CD4-positive, alpha-beta T cell treated with Interleukin-6 for 4 hours (primary cell): ENCODE results near the gene CFH.
"Not testable (repeated sequence)": the region's sequence is repeated elsewhere in the genome, so short reads cannot be mapped to it uniquely, and the experiment has no call there.

ENCODE experiments used
- DNase-seq: peaks from one replicate; pipeline ENCODE4 v3.0.0-alpha.2; 2020; ENCODE audit warnings: mixed read lengths

CFH gene

DNA sequence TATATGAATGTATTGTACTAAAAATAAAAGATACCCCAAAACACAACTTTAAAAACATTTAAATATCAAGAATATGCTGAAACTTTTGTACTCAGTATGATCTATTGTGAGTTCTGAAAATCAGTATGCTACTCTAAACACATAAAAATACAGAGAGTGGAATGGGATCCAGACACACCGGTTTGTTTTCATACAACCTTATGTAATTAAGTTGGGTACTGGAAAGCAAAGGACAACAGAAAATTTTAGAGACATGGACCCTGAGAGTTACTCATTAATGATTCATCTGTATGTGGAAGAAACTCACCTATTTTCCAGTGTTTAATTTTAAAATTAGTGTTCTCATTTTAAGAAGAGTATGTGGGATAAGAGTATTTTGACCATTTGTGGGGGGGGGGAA is 121.9 kb downstream of the CFH start:
- DNase-seq = no peak

GRCh38 chr1:196774175-196774574 is 122.3 kb downstream of the CFH start:
- DNase-seq = no peak

DNA sequence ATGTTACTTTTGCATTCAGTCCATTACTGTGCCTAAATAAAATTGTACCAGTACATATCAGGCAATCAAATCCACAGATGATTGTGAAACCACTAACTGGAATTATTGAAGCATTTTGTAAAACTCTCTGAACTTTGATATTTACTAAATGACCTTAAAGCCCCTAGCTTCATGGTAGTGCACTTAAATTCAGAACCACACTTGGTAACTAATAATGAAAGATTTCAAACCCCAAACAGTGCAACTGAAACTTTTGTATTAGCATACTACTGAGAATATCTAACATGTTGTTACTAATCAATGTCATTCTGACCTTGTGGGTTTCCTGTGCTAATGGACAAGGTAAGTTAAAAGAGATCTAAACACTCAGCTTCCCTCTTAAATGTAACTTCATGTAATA is 122.8 kb downstream of the CFH start, which contains the start of gene CFHR3:
Gene CFHR3, plus strand, starts transcription at position 238 of the 400 bp plus-strand sequence. Its CDS starts 47 bp downstream, at position 285.
- DNase-seq = no peak

- no peak for DNase-seq
Measured at GRCh38 chr1:196777603-196778002, 125.8 kb downstream of the CFH start.

GRCh38 chr1:196779093-196779492 is 127.2 kb downstream of the CFH start:
- no peak for DNase-seq

GRCh38 chr1:196791252-196791651 is 139.4 kb downstream of the CFH start:
- DNase-seq = not testable (repeated sequence)

DNA sequence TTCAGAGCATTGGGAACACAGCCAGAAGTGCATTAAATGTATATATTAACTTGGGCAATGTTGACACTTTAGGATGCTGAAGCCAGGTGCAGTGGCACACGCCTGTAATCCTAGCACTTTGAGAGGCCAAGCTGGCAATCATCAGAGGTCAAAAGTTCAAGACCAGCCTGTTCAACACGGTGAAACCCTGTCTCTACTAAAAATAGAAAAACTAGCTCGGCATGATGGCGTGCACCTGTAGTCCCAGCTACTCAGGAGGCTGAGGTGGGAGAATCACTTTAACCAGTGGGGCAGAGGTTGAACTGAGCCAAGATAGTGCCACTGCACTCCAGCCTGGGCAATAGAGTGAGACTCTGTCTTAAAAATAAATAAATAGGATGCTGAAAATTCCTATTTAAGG is 142.3 kb downstream of the CFH start:
- DNase-seq = not testable (repeated sequence)
